Trophoblast cell (in vitro differentiated cells and primary cell): ENCODE data around the gene PXK.

ENCODE experiments used
- DNase-seq, 2 donors: peaks; one replicate each; pipeline ENCODE4 v3.0.0-alpha.2; 2016
- H2AFZ ChIP-seq: 2 replicates; pipeline ENCODE4 v1.6.1; 2013; ENCODE audit warnings: low read length, moderate library complexity, mild to moderate bottlenecking; ENCODE audit not compliant: insufficient read depth, poor library complexity
- H2AK5ac ChIP-seq: 2 replicates; pipeline ENCODE4 v1.6.1; 2013; ENCODE audit warnings: mild to moderate bottlenecking, low read length
- H2BK120ac ChIP-seq: 2 replicates; pipeline ENCODE4 v1.6.1; 2013; ENCODE audit warnings: low read length, mild to moderate bottlenecking, moderate library complexity; ENCODE audit not compliant: insufficient read depth, poor library complexity
- H2BK12ac ChIP-seq: 2 replicates; pipeline ENCODE4 v1.6.1; 2013; ENCODE audit warnings: mild to moderate bottlenecking, low read length, moderate library complexity
- H2BK5ac ChIP-seq: 2 replicates; pipeline ENCODE4 v1.6.1; 2013; ENCODE audit warnings: low read length, low read depth, moderate library complexity, mild to moderate bottlenecking; ENCODE audit not compliant: poor library complexity
- H3K14ac ChIP-seq: 2 replicates; pipeline ENCODE4 v1.6.1; 2013; ENCODE audit warnings: mild to moderate bottlenecking, low read length
- H3K18ac ChIP-seq: 2 replicates; pipeline ENCODE4 v1.6.1; 2013; ENCODE audit warnings: mild to moderate bottlenecking, low read length
- H3K23ac ChIP-seq: 2 replicates; pipeline ENCODE4 v1.6.1; 2013; ENCODE audit warnings: low read length
- H3K27ac ChIP-seq: 2 replicates; pipeline ENCODE4 v1.5.1; 2013; ENCODE audit warnings: low read depth, mild to moderate bottlenecking, inconsistent platforms, low read length, moderate library complexity
- H3K27me3 ChIP-seq: 2 replicates; pipeline ENCODE4 v1.6.1; 2013; ENCODE audit warnings: inconsistent platforms, mild to moderate bottlenecking, low read length, moderate library complexity; ENCODE audit not compliant: insufficient read depth
- H3K36me3 ChIP-seq, 2 experiments: 1 replicate in 1 of 2; 2 replicates in 1 of 2; pipeline ENCODE4 v1.6.1; 2013; ENCODE audit warnings: low read length in 2 of 2, mild to moderate bottlenecking in 2 of 2, moderate library complexity in 1 of 2; ENCODE audit not compliant: insufficient read depth in 2 of 2, control insufficient read depth in 1 of 2
- H3K4ac ChIP-seq: 2 replicates; pipeline ENCODE4 v1.6.1; 2013; ENCODE audit warnings: low read depth, mild to moderate bottlenecking, low read length, moderate library complexity
- H3K4me1 ChIP-seq, 2 experiments: 1 replicate in 1 of 2; 2 replicates in 1 of 2; pipeline ENCODE4 v1.6.1; 2013; ENCODE audit warnings: low read length in 2 of 2, mild to moderate bottlenecking in 2 of 2, moderate library complexity in 1 of 2; ENCODE audit not compliant: insufficient read depth in 2 of 2, control insufficient read depth in 1 of 2
- H3K4me2 ChIP-seq: 2 replicates; pipeline ENCODE4 v1.6.1; 2013; ENCODE audit warnings: inconsistent platforms, mild to moderate bottlenecking, low read length, moderate library complexity
- H3K4me3 ChIP-seq: 2 replicates; pipeline ENCODE4 v1.5.1; 2013; ENCODE audit warnings: mild to moderate bottlenecking, low read depth, low read length, inconsistent platforms
- H3K79me1 ChIP-seq: one replicate; pipeline ENCODE4 v1.6.1; 2013; ENCODE audit warnings: low read length
- H3K79me2 ChIP-seq: 2 replicates; pipeline ENCODE4 v1.6.1; 2013; ENCODE audit warnings: low read length, mild to moderate bottlenecking; ENCODE audit not compliant: control insufficient read depth, insufficient read depth, poor library complexity
- H3K9ac ChIP-seq: 2 replicates; pipeline ENCODE4 v1.6.1; 2013; ENCODE audit warnings: mild to moderate bottlenecking, low read length
- H3K9me3 ChIP-seq: 2 replicates; pipeline ENCODE4 v1.6.1; 2013; ENCODE audit warnings: low read depth, mild to moderate bottlenecking, control low read depth, inconsistent platforms, low read length; ENCODE audit not compliant: insufficient read depth
- H4K12ac ChIP-seq: 2 replicates; pipeline ENCODE4 v1.6.1; 2013; ENCODE audit warnings: low read depth, mild to moderate bottlenecking, low read length, moderate library complexity
- H4K8ac ChIP-seq: 2 replicates; pipeline ENCODE4 v1.6.1; 2013; ENCODE audit warnings: low read depth, mild to moderate bottlenecking, low read length, moderate library complexity
- H4K91ac ChIP-seq: one replicate; pipeline ENCODE4 v1.6.1; 2013; ENCODE audit warnings: low read depth, mild to moderate bottlenecking, low read length, moderate library complexity
- WGBS: extraction: QIAGEN DNeasy Blood & Tissue Kit; methylation state at CpG from one replicate; pipeline ENCODE4 v1.1.7; 2013; ENCODE audit warnings: missing lambda C conversion rate; ENCODE audit not compliant: insufficient read length, insufficient coverage; ENCODE audit errors: extremely low coverage; 5-methylcytosine and 5-hydroxymethylcytosine counted together

Gene PXK

GRCh38 chr3:58421004-58421403, 88.3 kb downstream of the PXK start:
- H3K14ac ChIP-seq = no peak overlapping the region
- no CpG with 5 or more reads among the region's 7 CpGs for WGBS
- H3K4me2 ChIP-seq = no peak overlapping the region
- H3K27me3 ChIP-seq = no peaks in the 10 kb centered on the region
- H2BK120ac ChIP-seq = no peak overlapping the region
- no peak overlapping the region for H4K91ac ChIP-seq
- no peak overlapping the region for H3K4me3 ChIP-seq
- H3K79me1 ChIP-seq = peaks cover 7% of the 10 kb centered on the region
- H3K9me3 ChIP-seq = peaks cover 1% of the 10 kb centered on the region
- H3K4ac ChIP-seq = no peak overlapping the region
- no peak overlapping the region for H2AK5ac ChIP-seq
- peaks cover 7 to 9% of the 10 kb centered on the region in 2 experiments for H3K4me1 ChIP-seq
- no peak overlapping the region for H2BK12ac ChIP-seq
- no peak overlapping the region for H2BK5ac ChIP-seq
- H3K36me3 ChIP-seq = peaks cover 21 to 27% of the 10 kb centered on the region in 2 experiments
- no peak overlapping the region for H2AFZ ChIP-seq
- H3K18ac ChIP-seq = no peak overlapping the region
- no peak for DNase-seq
- no peak overlapping the region for H3K9ac ChIP-seq
- H3K79me2 ChIP-seq = no peaks in the 10 kb centered on the region
- no peak overlapping the region for H4K8ac ChIP-seq
- no peak overlapping the region for H4K12ac ChIP-seq
- H3K23ac ChIP-seq = no peak overlapping the region
- no peak overlapping the region for H3K27ac ChIP-seq

GRCh38 chr3:58422756-58423325, 90.1 kb downstream of the PXK start:
- no peak overlapping the region for H2BK120ac ChIP-seq
- H3K23ac ChIP-seq = no peak overlapping the region
- peaks cover 31 to 39% of the 10 kb centered on the region in 2 experiments for H3K36me3 ChIP-seq
- no peak overlapping the region for H3K9ac ChIP-seq
- H3K4me1 ChIP-seq = no peaks in the 10 kb centered on the region
- H3K9me3 ChIP-seq = peaks cover 1% of the 10 kb centered on the region
- H2BK12ac ChIP-seq = no peak overlapping the region
- H4K8ac ChIP-seq = no peak overlapping the region
- no peak overlapping the region for H3K27ac ChIP-seq
- H4K91ac ChIP-seq = no peak overlapping the region
- H3K18ac ChIP-seq = no peak overlapping the region
- H2BK5ac ChIP-seq = no peak overlapping the region
- no peak overlapping the region for H2AFZ ChIP-seq
- DNase-seq = no peak
- no peaks in the 10 kb centered on the region for H3K27me3 ChIP-seq
- no CpG with 5 or more reads among the region's 8 CpGs for WGBS
- no peak overlapping the region for H3K14ac ChIP-seq
- H3K4ac ChIP-seq = no peak overlapping the region
- H3K79me1 ChIP-seq = no peaks in the 10 kb centered on the region
- no peak overlapping the region for H3K4me3 ChIP-seq
- H2AK5ac ChIP-seq = no peak overlapping the region
- no peak overlapping the region for H4K12ac ChIP-seq
- H3K79me2 ChIP-seq = no peaks in the 10 kb centered on the region
- no peak overlapping the region for H3K4me2 ChIP-seq

GRCh38 chr3:58424613-58425012, 91.9 kb downstream of the PXK start:
- peaks cover 39 to 54% of the 10 kb centered on the region in 2 experiments for H3K36me3 ChIP-seq
- no peaks in the 10 kb centered on the region for H3K4me1 ChIP-seq
- H4K12ac ChIP-seq = no peak overlapping the region
- no peak overlapping the region for H2BK5ac ChIP-seq
- no peak overlapping the region for H3K4me3 ChIP-seq
- H3K23ac ChIP-seq = no peak overlapping the region
- H3K9me3 ChIP-seq = no peaks in the 10 kb centered on the region
- no peak overlapping the region for H3K4me2 ChIP-seq
- no peak for DNase-seq
- no peak overlapping the region for H2BK12ac ChIP-seq
- WGBS = no CpG with 5 or more reads among the region's 8 CpGs
- H2AFZ ChIP-seq = no peak overlapping the region
- H3K18ac ChIP-seq = no peak overlapping the region
- no peak overlapping the region for H3K9ac ChIP-seq
- H2BK120ac ChIP-seq = no peak overlapping the region
- H3K4ac ChIP-seq = no peak overlapping the region
- H3K27me3 ChIP-seq = no peaks in the 10 kb centered on the region
- H2AK5ac ChIP-seq = no peak overlapping the region
- no peaks in the 10 kb centered on the region for H3K79me1 ChIP-seq
- no peak overlapping the region for H3K27ac ChIP-seq
- H4K91ac ChIP-seq = no peak overlapping the region
- no peak overlapping the region for H3K14ac ChIP-seq
- no peak overlapping the region for H4K8ac ChIP-seq
- no peaks in the 10 kb centered on the region for H3K79me2 ChIP-seq

GRCh38 chr3:58425782-58426181, 93.1 kb downstream of the PXK start:
- H3K36me3 ChIP-seq = peaks cover 41 to 60% of the 10 kb centered on the region in 2 experiments
- H3K27me3 ChIP-seq = no peaks in the 10 kb centered on the region
- H4K12ac ChIP-seq = no peak overlapping the region
- H2BK120ac ChIP-seq = no peak overlapping the region
- H2AFZ ChIP-seq = no peak overlapping the region
- H3K27ac ChIP-seq = no peak overlapping the region
- H4K8ac ChIP-seq = no peak overlapping the region
- H3K4ac ChIP-seq = no peak overlapping the region
- no peak overlapping the region for H3K9ac ChIP-seq
- no peak overlapping the region for H3K18ac ChIP-seq
- no peaks in the 10 kb centered on the region for H3K79me1 ChIP-seq
- H3K79me2 ChIP-seq = no peaks in the 10 kb centered on the region
- no peak overlapping the region for H3K4me3 ChIP-seq
- no peak overlapping the region for H3K23ac ChIP-seq
- no peaks in the 10 kb centered on the region for H3K9me3 ChIP-seq
- DNase-seq = no peak
- H2BK5ac ChIP-seq = no peak overlapping the region
- H3K4me2 ChIP-seq = no peak overlapping the region
- H4K91ac ChIP-seq = no peak overlapping the region
- no peaks in the 10 kb centered on the region for H3K4me1 ChIP-seq
- H3K14ac ChIP-seq = no peak overlapping the region
- no peak overlapping the region for H2BK12ac ChIP-seq
- H2AK5ac ChIP-seq = no peak overlapping the region
- no CpG with 5 or more reads among the region's 2 CpGs for WGBS
